ENCODE results near the gene GNPDA2.

Gene GNPDA2

GRCh38 chr4:44701037-44701436 lies 25.3 kb downstream of the GNPDA2 start:
- TF ChIP-seq CTCF (IDR thresholded peaks at IDR 0.05), result no peak
- Histone ChIP-seq H3K27ac (no peak overlapping the region), H3K4me3 (no peak overlapping the region)
- no peak for DNase-seq (ENCODE audit: low spot score)

DNA sequence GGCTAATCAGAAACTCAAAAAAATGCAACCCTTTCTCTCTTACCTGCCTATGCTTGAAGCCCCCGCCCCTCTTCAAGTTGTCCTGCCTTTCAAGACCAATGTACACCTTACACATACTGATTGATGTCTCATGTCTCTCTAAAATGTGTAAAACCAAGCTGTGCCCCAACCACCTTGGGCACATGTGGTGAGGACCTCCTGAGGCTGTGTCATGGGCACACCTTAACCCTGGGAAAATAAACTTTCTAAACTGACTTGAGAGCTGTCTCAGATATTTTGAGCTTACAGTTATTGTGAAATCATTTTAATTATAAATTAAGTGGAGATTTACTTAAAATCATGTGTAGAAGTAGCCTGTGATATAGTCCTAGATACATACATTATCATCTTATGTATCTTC lies 25.9 kb downstream of the GNPDA2 start:
- H3K4me3 ChIP-seq, result no peak overlapping the region
- no peak overlapping the region for H3K27ac ChIP-seq
- DNase-seq (ENCODE audit: low spot score), result no peak
- TF ChIP-seq CTCF (IDR thresholded peaks at IDR 0.05), result no peak

DNA sequence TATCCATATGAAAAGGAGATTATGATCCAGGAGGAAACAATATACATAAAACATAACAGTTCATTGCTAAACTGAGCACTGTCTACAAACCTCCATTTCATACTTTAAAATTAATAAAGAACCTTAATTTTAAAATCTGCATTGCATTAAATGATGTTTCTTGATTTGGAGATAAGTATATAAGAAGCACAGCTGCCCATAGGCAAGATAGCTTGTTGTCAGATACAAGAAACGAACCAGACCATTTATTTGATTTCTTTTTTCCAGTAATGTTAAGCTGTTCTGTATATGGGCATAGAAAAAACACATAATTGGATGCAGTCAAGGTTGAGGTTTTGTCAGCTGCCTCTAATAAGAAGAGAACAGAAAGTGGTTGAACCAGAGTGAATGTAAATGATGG lies 41.7 kb downstream of the GNPDA2 start:
- Histone ChIP-seq H3K4me3 (no peak overlapping the region), H3K27ac (no peak overlapping the region)
- TF ChIP-seq CTCF (IDR thresholded peaks at IDR 0.05), result no peak
- no peak for DNase-seq (ENCODE audit: low spot score)

DNA sequence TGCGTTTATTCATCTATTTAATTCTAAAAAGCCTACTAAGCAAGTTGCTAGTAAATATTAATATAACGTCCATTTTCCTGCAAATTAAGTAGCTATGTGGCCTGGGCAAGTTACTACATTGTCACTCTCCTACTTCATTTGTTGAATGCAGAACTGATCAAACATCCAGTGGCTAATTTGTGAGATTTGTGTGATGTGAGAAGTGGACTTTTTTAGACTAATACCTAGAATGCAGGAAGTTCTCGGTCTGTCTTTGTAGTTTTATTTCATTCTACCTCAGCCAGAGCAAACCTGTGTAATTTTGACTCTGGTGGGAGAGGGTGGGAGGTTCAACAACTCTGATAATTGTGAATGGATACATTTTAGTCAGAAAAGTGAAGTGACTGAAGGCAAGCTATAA lies 47.3 kb downstream of the GNPDA2 start:
- peak overlapping the region; percentile 78 to 90 for H3K27ac ChIP-seq
- no peak for DNase-seq (ENCODE audit: low spot score)
- peak overlapping the region; percentile 85 for H3K4me3 ChIP-seq
- TF ChIP-seq CTCF (IDR thresholded peaks at IDR 0.05), result no peak

GRCh38 chr4:44678094-44679041 lies 48.0 kb downstream of the GNPDA2 start, which contains the start of gene GUF1:
Gene GUF1, plus strand, starts transcription at chr4:44678420. Its CDS starts 203 bp downstream, at chr4:44678623.
- peak; percentile 94 for DNase-seq (ENCODE audit: low spot score)

GRCh38 chr4:44675366-44675765 lies 51.0 kb downstream of the GNPDA2 start:
- no peak overlapping the region for H3K27ac ChIP-seq
- no peak for DNase-seq (ENCODE audit: low spot score)
- H3K4me3 ChIP-seq, result no peak overlapping the region
- no peak for TF ChIP-seq CTCF (IDR thresholded peaks at IDR 0.05)

More at GRCh38 chr4:44678094-44679041, 48.0 kb downstream of the GNPDA2 start, which contains the start of gene GUF1:
- TF ChIP-seq CTCF (IDR thresholded peaks at IDR 0.05), result no peak
- Histone ChIP-seq H3K27ac (peak within 1 kb of the TSS; percentile 78 to 90), H3K4me3 (peak within 1 kb of the TSS; percentile 85)

DNA sequence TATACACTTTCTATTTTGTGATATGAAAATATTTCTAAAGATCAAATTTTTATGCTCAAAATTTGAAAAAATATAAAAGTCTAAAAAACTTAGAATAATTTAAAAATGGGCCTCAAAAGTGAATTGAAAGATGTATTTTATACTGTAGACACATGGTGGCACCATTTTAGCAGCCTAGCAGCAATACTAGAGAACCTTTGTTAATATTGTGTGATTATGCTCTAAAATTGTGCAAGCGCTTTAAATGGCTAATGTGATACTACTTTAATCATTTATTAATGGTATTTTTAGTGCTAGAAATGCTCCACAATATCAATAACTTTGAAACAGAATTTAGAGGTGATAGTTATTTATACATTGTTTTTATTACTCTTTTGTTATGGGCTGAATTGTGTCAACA lies 51.9 kb downstream of the GNPDA2 start:
- no peak for TF ChIP-seq CTCF (IDR thresholded peaks at IDR 0.05)
- H3K4me3 ChIP-seq, result no peak overlapping the region
- DNase-seq (ENCODE audit: low spot score), result no peak
- no peak overlapping the region for H3K27ac ChIP-seq

Measured in coronary artery (tissue), 2 donors.